GM23338 (cell line): Measurements from ENCODE around the gene POU3F1. TPM values are rescaled to one million over a fixed set of nuclear protein-coding genes. Genes with fewer than 3 reads are reported as not detected.

Source experiments
- ATAC-seq: fragments of 200-7000 bp; cut with Tn5 transposase; 3 replicates; pipeline ENCODE4 v1.9.1; 2020
- DNase-seq: peaks from one replicate; pipeline ENCODE4 v3.0.0-alpha.2; 2015; ENCODE audit warnings: low spot score
- H2AFZ ChIP-seq: fragments of 200-600 bp; sonication (generic); 2 replicates; pipeline ENCODE4 v1.8.0; 2016; ENCODE audit warnings: antibody characterized with exemption, mild to moderate bottlenecking, moderate library complexity
- H3F3A ChIP-seq: fragments of 200-600 bp; sonication (generic); replicated peaks from 2 replicates; pipeline ENCODE4 v1.8.0; 2017; ENCODE audit warnings: antibody characterized with exemption, mixed run types, low read depth
- H3K27ac ChIP-seq: fragments of 200-600 bp; sonication (generic); 2 replicates; pipeline ENCODE4 v1.6.1; 2016; ENCODE audit warnings: low read depth
- H3K27me3 ChIP-seq: fragments of 200-600 bp; sonication (generic); 2 replicates; pipeline ENCODE4 v1.8.0; 2016; ENCODE audit warnings: mild to moderate bottlenecking, mixed run types, moderate library complexity; ENCODE audit not compliant: insufficient read depth
- H3K36me3 ChIP-seq: fragments of 200-600 bp; sonication (generic); 2 replicates; pipeline ENCODE4 v1.8.0; 2016; ENCODE audit warnings: mild to moderate bottlenecking; ENCODE audit not compliant: insufficient read depth
- H3K4me1 ChIP-seq: fragments of 200-600 bp; sonication (generic); 2 replicates; pipeline ENCODE4 v1.8.0; 2016; ENCODE audit warnings: mild to moderate bottlenecking, moderate library complexity; ENCODE audit not compliant: insufficient read depth
- H3K4me2 ChIP-seq: fragments of 200-600 bp; sonication (generic); 2 replicates; pipeline ENCODE4 v1.7.1; 2017; ENCODE audit warnings: mixed run types
- H3K4me3 ChIP-seq: fragments of 200-600 bp; sonication (generic); 2 replicates; pipeline ENCODE4 v1.6.1; 2016; ENCODE audit warnings: mixed run types
- H3K79me2 ChIP-seq: fragments of 200-600 bp; sonication (generic); replicated peaks from 2 replicates; pipeline ENCODE4 v1.8.0; 2017; ENCODE audit warnings: mild to moderate bottlenecking; ENCODE audit not compliant: insufficient read depth
- H3K9me2 ChIP-seq: fragments of 200-600 bp; sonication (generic); 2 replicates; pipeline ENCODE4 v1.8.0; 2017; ENCODE audit not compliant: insufficient read depth
- H4K20me1 ChIP-seq: fragments of 200-600 bp; sonication (generic); replicated peaks from 2 replicates; pipeline ENCODE4 v1.8.0; 2017; ENCODE audit warnings: mild to moderate bottlenecking; ENCODE audit not compliant: insufficient read depth
- H3K27ac Mint-ChIP-seq: 2 replicates; pipeline ENCODE4 v1.8.0; 2020; ENCODE audit warnings: inconsistent platforms, mild to moderate bottlenecking, moderate library complexity, mixed read lengths
- H3K27me3 Mint-ChIP-seq: 3 replicates; pipeline ENCODE4 v1.8.0; 2022; ENCODE audit warnings: low read depth, mild to moderate bottlenecking, moderate library complexity, mixed read lengths, inconsistent platforms; ENCODE audit not compliant: insufficient read depth, poor library complexity
- H3K36me3 Mint-ChIP-seq: 3 replicates; pipeline ENCODE4 v1.8.0; 2021; ENCODE audit warnings: low read depth, mild to moderate bottlenecking, inconsistent platforms, moderate library complexity, mixed read lengths
- H3K4me1 Mint-ChIP-seq: 3 replicates; pipeline ENCODE4 v1.8.0; 2020; ENCODE audit warnings: mild to moderate bottlenecking, inconsistent platforms, mixed read lengths
- H3K4me3 Mint-ChIP-seq: 3 replicates; pipeline ENCODE4 v1.8.0; 2021; ENCODE audit warnings: moderate library complexity, mild to moderate bottlenecking, inconsistent platforms, mixed read lengths
- H3K9me3 Mint-ChIP-seq: 3 replicates; pipeline ENCODE4 v1.8.0; 2020; ENCODE audit warnings: moderate library complexity, mild to moderate bottlenecking, inconsistent platforms, mixed read lengths
- CREB1 ChIP-seq: fragments of 250-450 bp; sonication (Bioruptor Pico); IDR thresholded peaks from 2 replicates; pipeline ENCODE4 v1.5.0; 2020; ENCODE audit warnings: low read depth, mild to moderate bottlenecking, moderate library complexity
- EZH2 ChIP-seq: fragments of 200-600 bp; sonication (generic); IDR thresholded peaks from one replicate; pipeline ENCODE4 v1.8.0; 2017; ENCODE audit warnings: antibody characterized with exemption, mild to moderate bottlenecking, low read depth; ENCODE audit not compliant: unreplicated experiment
- JUNB ChIP-seq: IDR thresholded peaks from one replicate; pipeline ENCODE4 v1.6.1; 2016; ENCODE audit warnings: antibody characterized with exemption; ENCODE audit not compliant: unreplicated experiment
- NANOG ChIP-seq: IDR thresholded peaks from 2 replicates; pipeline ENCODE4 v1.6.1; 2016; ENCODE audit warnings: antibody characterized with exemption, borderline replicate concordance
- POLR2AphosphoS5 ChIP-seq: IDR thresholded peaks from 2 replicates; pipeline ENCODE4 v1.6.1; 2016; ENCODE audit warnings: antibody characterized with exemption, low read depth
- ZNF114 ChIP-seq: fragments of 250-450 bp; sonication (Bioruptor Pico); IDR thresholded peaks from 2 replicates; pipeline ENCODE4 v1.5.0; 2020; ENCODE audit warnings: mild to moderate bottlenecking, moderate library complexity
- polyA plus RNA-seq: library from polyadenylated mRNA; unstranded; fragments of >200 nt; fragmentation: Nextera tagmentation; extraction: Ambion mirVana; gene quantifications from 2 replicates; pipeline ENCODE4 v1.2.1, GENCODE V29; 2016
- total RNA-seq: library from RNA; depleted of rRNA; stranded (reverse); fragments of >200 nt; shearing (Covaris generic); gene quantifications from 2 replicates; pipeline ENCODE4 v1.2.3, GENCODE V29; 2014
- TF ChIP-seq, protein P1 (sequence below): IDR thresholded peaks from one replicate; pipeline ENCODE4 v1.6.1; 2018; ENCODE audit warnings: antibody characterized with exemption; ENCODE audit not compliant: unreplicated experiment
- TF ChIP-seq, protein P2 (sequence below), 2 experiments: fragments of 200-600 bp in 1 of 2; sonication (generic) in 1 of 2; conservative IDR thresholded peaks; 2 replicates each; pipeline versions ENCODE4 v1.5.1 to v1.6.1; 2016 to 2017; ENCODE audit warnings: antibody characterized with exemption in 2 of 2, low read depth in 2 of 2, mild to moderate bottlenecking in 2 of 2, moderate library complexity in 1 of 2

POU3F1 gene
- total and polyA plus RNA-seq, 2 experiments from 2014 or later = 3.6 to 11.5 TPM

DNA sequence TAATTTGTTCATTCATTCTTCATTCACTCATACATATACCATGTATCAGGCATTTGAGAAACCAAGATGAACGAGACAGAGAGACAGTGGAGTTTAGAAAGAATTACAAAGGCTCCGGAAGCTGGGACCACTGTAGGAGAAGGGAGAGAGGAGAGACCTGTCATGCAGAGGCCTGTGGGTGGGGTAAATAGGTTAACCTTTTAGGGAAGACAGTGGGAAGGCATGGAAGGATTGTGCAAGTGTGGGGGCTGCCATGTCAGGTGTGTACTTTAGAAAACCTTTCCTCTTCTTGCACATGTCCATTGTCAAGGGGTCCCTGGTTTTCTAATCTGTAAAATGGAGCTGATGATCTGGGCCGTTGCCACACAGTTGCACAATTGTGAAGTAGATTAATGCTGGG is 44.2 kb upstream of the POU3F1 start:
- Histone ChIP-seq H3K4me2 (no peak overlapping the region), H3F3A (no peaks in the 10 kb centered on the region), H3K79me2 (no peaks in the 10 kb centered on the region), H3K27ac (no peak overlapping the region), H3K27me3 (no peaks in the 10 kb centered on the region), H4K20me1 (no peaks in the 10 kb centered on the region), H3K4me1 (peaks cover 33% of the 10 kb centered on the region), H3K36me3 (no peaks in the 10 kb centered on the region), H2AFZ (no peak overlapping the region), H3K4me3 (no peak overlapping the region), H3K9me2 (no peaks in the 10 kb centered on the region)
- H3K27me3 Mint-ChIP-seq = peaks cover 6% of the 10 kb centered on the region
- H3K4me1 Mint-ChIP-seq = peaks cover 75% of the 10 kb centered on the region
- no peak overlapping the region for H3K27ac Mint-ChIP-seq
- DNase-seq (no peak), ATAC-seq (no peak)
- no peaks in the 10 kb centered on the region; the same call in 2 of the 3 replicates for H3K36me3 Mint-ChIP-seq
- no peak overlapping the region for H3K4me3 Mint-ChIP-seq
- TF ChIP-seq, protein P1, sequence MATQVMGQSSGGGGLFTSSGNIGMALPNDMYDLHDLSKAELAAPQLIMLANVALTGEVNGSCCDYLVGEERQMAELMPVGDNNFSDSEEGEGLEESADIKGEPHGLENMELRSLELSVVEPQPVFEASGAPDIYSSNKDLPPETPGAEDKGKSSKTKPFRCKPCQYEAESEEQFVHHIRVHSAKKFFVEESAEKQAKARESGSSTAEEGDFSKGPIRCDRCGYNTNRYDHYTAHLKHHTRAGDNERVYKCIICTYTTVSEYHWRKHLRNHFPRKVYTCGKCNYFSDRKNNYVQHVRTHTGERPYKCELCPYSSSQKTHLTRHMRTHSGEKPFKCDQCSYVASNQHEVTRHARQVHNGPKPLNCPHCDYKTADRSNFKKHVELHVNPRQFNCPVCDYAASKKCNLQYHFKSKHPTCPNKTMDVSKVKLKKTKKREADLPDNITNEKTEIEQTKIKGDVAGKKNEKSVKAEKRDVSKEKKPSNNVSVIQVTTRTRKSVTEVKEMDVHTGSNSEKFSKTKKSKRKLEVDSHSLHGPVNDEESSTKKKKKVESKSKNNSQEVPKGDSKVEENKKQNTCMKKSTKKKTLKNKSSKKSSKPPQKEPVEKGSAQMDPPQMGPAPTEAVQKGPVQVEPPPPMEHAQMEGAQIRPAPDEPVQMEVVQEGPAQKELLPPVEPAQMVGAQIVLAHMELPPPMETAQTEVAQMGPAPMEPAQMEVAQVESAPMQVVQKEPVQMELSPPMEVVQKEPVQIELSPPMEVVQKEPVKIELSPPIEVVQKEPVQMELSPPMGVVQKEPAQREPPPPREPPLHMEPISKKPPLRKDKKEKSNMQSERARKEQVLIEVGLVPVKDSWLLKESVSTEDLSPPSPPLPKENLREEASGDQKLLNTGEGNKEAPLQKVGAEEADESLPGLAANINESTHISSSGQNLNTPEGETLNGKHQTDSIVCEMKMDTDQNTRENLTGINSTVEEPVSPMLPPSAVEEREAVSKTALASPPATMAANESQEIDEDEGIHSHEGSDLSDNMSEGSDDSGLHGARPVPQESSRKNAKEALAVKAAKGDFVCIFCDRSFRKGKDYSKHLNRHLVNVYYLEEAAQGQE = no peak
- TF ChIP-seq POLR2AphosphoS5 (no peak), CREB1 (no peak), ZNF114 (CRISPR knock-in tag) (no peak), NANOG (no peak)
- TF ChIP-seq, protein P2, sequence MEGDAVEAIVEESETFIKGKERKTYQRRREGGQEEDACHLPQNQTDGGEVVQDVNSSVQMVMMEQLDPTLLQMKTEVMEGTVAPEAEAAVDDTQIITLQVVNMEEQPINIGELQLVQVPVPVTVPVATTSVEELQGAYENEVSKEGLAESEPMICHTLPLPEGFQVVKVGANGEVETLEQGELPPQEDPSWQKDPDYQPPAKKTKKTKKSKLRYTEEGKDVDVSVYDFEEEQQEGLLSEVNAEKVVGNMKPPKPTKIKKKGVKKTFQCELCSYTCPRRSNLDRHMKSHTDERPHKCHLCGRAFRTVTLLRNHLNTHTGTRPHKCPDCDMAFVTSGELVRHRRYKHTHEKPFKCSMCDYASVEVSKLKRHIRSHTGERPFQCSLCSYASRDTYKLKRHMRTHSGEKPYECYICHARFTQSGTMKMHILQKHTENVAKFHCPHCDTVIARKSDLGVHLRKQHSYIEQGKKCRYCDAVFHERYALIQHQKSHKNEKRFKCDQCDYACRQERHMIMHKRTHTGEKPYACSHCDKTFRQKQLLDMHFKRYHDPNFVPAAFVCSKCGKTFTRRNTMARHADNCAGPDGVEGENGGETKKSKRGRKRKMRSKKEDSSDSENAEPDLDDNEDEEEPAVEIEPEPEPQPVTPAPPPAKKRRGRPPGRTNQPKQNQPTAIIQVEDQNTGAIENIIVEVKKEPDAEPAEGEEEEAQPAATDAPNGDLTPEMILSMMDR (conservative IDR thresholded peaks at IDR 0.05; ENCODE audit: low read depth in 2 of 2) = no peak
- no peaks in the 10 kb centered on the region for H3K9me3 Mint-ChIP-seq

DNA sequence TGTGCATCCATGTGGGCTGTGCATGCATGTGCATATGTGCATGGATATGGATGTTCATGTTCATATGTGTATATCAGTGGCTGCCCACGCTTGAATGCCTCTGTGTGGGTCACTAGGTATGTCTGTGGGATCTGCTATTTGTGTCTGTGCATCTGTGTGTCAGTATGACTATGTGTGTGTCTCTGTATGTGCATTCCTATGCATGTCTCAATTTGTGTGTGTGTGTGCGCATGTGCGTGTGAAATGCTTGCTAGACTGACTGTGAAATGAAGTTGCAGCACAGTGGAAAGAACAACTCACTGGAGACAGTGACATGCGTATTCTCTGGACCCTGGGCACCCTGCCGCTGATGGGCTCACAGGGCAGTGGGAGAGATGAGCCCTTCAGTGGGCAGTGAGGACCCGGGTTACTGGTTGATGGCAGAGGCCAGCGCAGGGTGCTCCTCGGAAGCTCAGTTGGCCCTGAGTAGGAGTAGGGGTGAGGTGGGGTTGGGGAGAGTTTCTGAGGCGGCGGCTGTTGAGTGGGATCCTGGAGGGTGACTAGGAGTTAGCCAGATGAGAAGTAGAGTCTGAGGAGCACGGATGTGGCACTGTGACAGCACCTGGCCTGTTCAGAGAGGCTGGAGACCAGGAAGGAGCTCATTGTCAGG is 43.2 kb upstream of the POU3F1 start:
- H2AFZ ChIP-seq = no peak overlapping the region

More for the DNA sequence above, 43.2 kb upstream of the POU3F1 start:
- Mint-ChIP-seq H3K27ac (no peak overlapping the region), H3K36me3 (no peaks in the 10 kb centered on the region; the same call in 2 of the 3 replicates), H3K4me1 (peaks cover 67% of the 10 kb centered on the region), H3K4me3 (no peak overlapping the region), H3K9me3 (no peaks in the 10 kb centered on the region), H3K27me3 (peaks cover 6% of the 10 kb centered on the region)
- no peak for DNase-seq
- H3K4me2 ChIP-seq = no peak overlapping the region
- H3K36me3 ChIP-seq = no peaks in the 10 kb centered on the region
- no peak for TF ChIP-seq ZNF114 (CRISPR knock-in tag)
- TF ChIP-seq NANOG = no peak
- no peak for TF ChIP-seq EZH2
- TF ChIP-seq JUNB = no peak
- H3K79me2 ChIP-seq = no peaks in the 10 kb centered on the region
- H3F3A ChIP-seq = no peaks in the 10 kb centered on the region
- H4K20me1 ChIP-seq = no peaks in the 10 kb centered on the region
- H3K4me1 ChIP-seq = peaks cover 28% of the 10 kb centered on the region
- H3K27me3 ChIP-seq = no peaks in the 10 kb centered on the region
- no peaks in the 10 kb centered on the region for H3K9me2 ChIP-seq
- H3K4me3 ChIP-seq = no peak overlapping the region
- ATAC-seq = no peak
- no peak overlapping the region for H3K27ac ChIP-seq
